Osteoblast (primary cell): Measurements from ENCODE around the gene SLC1A7. TPM values are rescaled to one million over a fixed set of nuclear protein-coding genes. Genes with fewer than 3 reads are reported as not detected.
A peak's percentile ranks its signal among the peaks of the same experiment; 100 is the strongest.

Source experiments
- DNase-seq: peaks from one replicate; pipeline ENCODE4 v3.0.0; 2011; ENCODE audit warnings: low spot score, mixed read lengths; ENCODE audit not compliant: insufficient read length; ENCODE audit errors: missing footprints
- H2AFZ ChIP-seq: 2 replicates; pipeline ENCODE4 v1.6.0; 2011; ENCODE audit warnings: mild to moderate bottlenecking, low read length
- H3K27ac ChIP-seq: 2 replicates; pipeline ENCODE4 v1.5.1; 2011; ENCODE audit warnings: mild to moderate bottlenecking, low read depth, low read length, moderate library complexity
- H3K27me3 ChIP-seq: 2 replicates; pipeline ENCODE4 v1.6.0; 2012; ENCODE audit warnings: mild to moderate bottlenecking, control low read depth, inconsistent platforms, low read length, moderate library complexity; ENCODE audit not compliant: insufficient read depth
- H3K36me3 ChIP-seq: 2 replicates; pipeline ENCODE4 v1.5.1; 2011; ENCODE audit warnings: mild to moderate bottlenecking, low read length, control low read depth, moderate library complexity; ENCODE audit not compliant: insufficient read depth
- H3K4me1 ChIP-seq: 2 replicates; pipeline ENCODE4 v1.5.1; 2011; ENCODE audit warnings: mild to moderate bottlenecking, low read length, control low read depth, moderate library complexity; ENCODE audit not compliant: insufficient read depth
- H3K4me2 ChIP-seq: 2 replicates; pipeline ENCODE4 v1.6.0; 2011; ENCODE audit warnings: mild to moderate bottlenecking, low read length; ENCODE audit not compliant: insufficient read depth
- H3K4me3 ChIP-seq: fragments of 200-600 bp; sonication (generic); 3 replicates; pipeline ENCODE4 v1.5.1; 2012; ENCODE audit warnings: mild to moderate bottlenecking, low read length, inconsistent platforms; ENCODE audit not compliant: insufficient read depth
- H3K79me2 ChIP-seq: 2 replicates; pipeline ENCODE4 v1.6.0; 2012; ENCODE audit warnings: mild to moderate bottlenecking, low read length, control low read depth, inconsistent platforms; ENCODE audit not compliant: insufficient read depth
- H3K9me3 ChIP-seq: 2 replicates; pipeline ENCODE4 v1.5.1; 2011; ENCODE audit warnings: low read depth, low read length, control low read depth
- H4K20me1 ChIP-seq: 2 replicates; pipeline ENCODE4 v1.6.0; 2012; ENCODE audit warnings: mild to moderate bottlenecking, low read length, control low read depth; ENCODE audit not compliant: insufficient read depth
- total RNA-seq: library from RNA; depleted of rRNA; stranded (reverse); fragments of >200 nt; gene quantifications from 2 replicates; pipeline ENCODE4 v1.2.3, GENCODE V29; 2012
- TF ChIP-seq, protein P1 (sequence below): IDR thresholded peaks from 2 replicates; pipeline ENCODE4 v1.5.1; 2011; ENCODE audit warnings: mild to moderate bottlenecking, low read depth, low read length, moderate library complexity; ENCODE audit errors: extremely low read depth

The SLC1A7 gene
- total RNA-seq, 1 donor, result 0.36 TPM

DNA sequence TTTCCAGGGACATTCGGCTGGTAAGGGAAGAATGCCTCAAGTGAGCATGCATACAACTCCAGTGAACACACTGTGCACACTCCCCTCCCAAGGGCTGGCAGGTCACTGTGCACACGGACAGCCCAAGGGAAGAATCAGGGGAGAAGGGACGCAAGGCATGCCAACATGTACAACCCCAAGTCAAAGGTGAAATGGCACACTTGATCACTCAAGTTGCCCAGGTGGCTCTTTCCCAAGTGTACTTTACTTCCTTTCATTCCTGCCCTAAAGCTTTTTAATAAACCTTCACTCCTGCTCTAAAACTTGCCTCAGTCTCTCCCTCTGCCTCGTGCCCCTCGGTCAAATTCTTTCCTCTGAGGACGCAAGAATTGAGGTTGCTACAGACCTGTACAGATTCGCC, 13.5 kb upstream of the SLC1A7 start:
- no peaks in the 10 kb centered on the region for H3K36me3 ChIP-seq
- H2AFZ ChIP-seq, result no peak overlapping the region
- H4K20me1 ChIP-seq, result no peaks in the 10 kb centered on the region
- TF ChIP-seq, protein P1, sequence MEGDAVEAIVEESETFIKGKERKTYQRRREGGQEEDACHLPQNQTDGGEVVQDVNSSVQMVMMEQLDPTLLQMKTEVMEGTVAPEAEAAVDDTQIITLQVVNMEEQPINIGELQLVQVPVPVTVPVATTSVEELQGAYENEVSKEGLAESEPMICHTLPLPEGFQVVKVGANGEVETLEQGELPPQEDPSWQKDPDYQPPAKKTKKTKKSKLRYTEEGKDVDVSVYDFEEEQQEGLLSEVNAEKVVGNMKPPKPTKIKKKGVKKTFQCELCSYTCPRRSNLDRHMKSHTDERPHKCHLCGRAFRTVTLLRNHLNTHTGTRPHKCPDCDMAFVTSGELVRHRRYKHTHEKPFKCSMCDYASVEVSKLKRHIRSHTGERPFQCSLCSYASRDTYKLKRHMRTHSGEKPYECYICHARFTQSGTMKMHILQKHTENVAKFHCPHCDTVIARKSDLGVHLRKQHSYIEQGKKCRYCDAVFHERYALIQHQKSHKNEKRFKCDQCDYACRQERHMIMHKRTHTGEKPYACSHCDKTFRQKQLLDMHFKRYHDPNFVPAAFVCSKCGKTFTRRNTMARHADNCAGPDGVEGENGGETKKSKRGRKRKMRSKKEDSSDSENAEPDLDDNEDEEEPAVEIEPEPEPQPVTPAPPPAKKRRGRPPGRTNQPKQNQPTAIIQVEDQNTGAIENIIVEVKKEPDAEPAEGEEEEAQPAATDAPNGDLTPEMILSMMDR, result no peak
- no peaks in the 10 kb centered on the region for H3K27me3 ChIP-seq
- H3K4me1 ChIP-seq, result peaks cover 8% of the 10 kb centered on the region
- H3K4me2 ChIP-seq, result no peak overlapping the region
- no peaks in the 10 kb centered on the region for H3K79me2 ChIP-seq
- H3K4me3 ChIP-seq, result no peak overlapping the region
- no peak overlapping the region for H3K27ac ChIP-seq
- DNase-seq, result no peak
- H3K9me3 ChIP-seq, result no peaks in the 10 kb centered on the region

DNA sequence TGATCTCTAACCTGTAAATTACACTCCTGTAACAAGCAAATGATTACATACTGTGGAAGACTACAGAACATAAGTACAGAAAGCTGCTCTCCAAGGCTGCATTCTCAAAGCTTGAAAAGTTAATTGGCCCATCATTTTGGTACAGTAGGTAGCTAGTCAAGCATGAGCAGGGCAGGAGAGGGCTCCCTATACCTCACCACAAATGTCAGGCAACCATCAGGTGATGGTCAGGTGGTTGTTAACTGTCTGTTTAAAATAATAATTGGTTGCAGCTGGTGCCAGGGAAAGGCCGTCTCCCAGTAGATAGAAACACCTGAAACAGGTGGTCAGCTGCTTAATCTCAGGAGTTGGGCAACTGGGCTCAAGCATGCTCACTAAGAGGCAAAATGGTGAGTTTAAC, 13.1 kb upstream of the SLC1A7 start:
- no peaks in the 10 kb centered on the region for H3K9me3 ChIP-seq
- no peaks in the 10 kb centered on the region for H3K79me2 ChIP-seq
- H3K36me3 ChIP-seq, result no peaks in the 10 kb centered on the region
- no peaks in the 10 kb centered on the region for H4K20me1 ChIP-seq
- no peak for DNase-seq
- H2AFZ ChIP-seq, result no peak overlapping the region
- peaks cover 8% of the 10 kb centered on the region for H3K4me1 ChIP-seq
- H3K27ac ChIP-seq, result no peak overlapping the region
- no peak overlapping the region for H3K4me2 ChIP-seq
- TF ChIP-seq, protein P1, result no peak
- no peaks in the 10 kb centered on the region for H3K27me3 ChIP-seq
- no peak overlapping the region for H3K4me3 ChIP-seq

DNA sequence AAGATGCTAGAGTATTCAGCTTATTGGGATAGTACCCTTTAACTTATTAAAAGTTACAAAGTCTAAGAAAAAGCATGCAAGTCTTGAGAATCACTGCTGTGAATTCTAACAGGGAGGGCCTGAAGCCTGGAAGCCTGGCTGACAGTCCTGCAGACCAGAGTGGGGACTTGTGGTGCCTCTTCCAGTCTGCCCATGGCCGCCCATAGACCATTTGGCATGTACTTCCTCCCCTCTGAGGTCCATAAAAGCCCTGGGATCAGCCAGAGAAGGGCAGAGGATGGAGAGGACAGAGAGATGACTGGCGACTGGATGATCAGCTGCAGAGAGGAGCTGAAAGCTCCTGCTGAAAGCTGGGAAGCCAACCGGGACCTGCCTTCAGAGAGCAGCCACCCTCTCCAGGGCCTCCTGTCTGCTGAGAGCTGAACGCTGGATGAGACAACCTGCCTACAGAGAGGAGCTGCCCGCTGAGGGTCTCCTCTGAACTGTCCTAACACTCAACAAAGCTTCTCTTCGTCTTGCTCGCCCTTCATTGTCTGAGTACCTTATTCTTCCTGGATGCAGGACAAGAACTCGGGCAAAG, 12.5 kb upstream of the SLC1A7 start:
- TF ChIP-seq, protein P1, result no peak
- DNase-seq, result no peak
- no peaks in the 10 kb centered on the region for H3K27me3 ChIP-seq
- H3K4me2 ChIP-seq, result no peak overlapping the region
- no peaks in the 10 kb centered on the region for H3K9me3 ChIP-seq
- no peaks in the 10 kb centered on the region for H4K20me1 ChIP-seq
- no peak overlapping the region for H3K27ac ChIP-seq
- peaks cover 8% of the 10 kb centered on the region for H3K4me1 ChIP-seq
- no peak overlapping the region for H3K4me3 ChIP-seq
- H3K36me3 ChIP-seq, result no peaks in the 10 kb centered on the region
- H3K79me2 ChIP-seq, result no peaks in the 10 kb centered on the region
- peak overlapping the region; percentile 42 for H2AFZ ChIP-seq

DNA sequence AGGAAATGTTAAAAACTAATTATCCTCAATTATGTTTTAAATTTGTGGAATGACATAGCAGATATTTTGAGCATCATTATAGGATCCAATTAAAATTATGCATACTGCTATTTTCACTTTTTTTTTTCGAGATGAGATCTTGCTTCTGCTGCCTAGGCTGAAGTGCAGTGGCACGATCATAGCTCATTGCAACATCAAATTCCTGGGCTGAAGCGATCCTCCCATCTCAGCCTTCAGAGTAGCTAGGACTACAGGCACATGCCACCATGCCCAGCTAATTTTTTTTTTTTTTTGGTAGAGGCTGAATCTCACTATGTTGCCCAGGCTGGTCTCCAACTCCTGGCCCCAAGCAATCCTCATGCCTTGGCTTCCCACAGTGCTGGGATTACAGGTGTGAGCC, 11.3 kb upstream of the SLC1A7 start:
- no peaks in the 10 kb centered on the region for H3K27me3 ChIP-seq
- peaks cover 8% of the 10 kb centered on the region for H3K4me1 ChIP-seq
- H3K4me2 ChIP-seq, result no peak overlapping the region
- TF ChIP-seq, protein P1, result no peak
- H3K9me3 ChIP-seq, result no peaks in the 10 kb centered on the region
- no peak overlapping the region for H2AFZ ChIP-seq
- H4K20me1 ChIP-seq, result no peaks in the 10 kb centered on the region
- H3K4me3 ChIP-seq, result no peak overlapping the region
- H3K27ac ChIP-seq, result no peak overlapping the region
- no peak for DNase-seq
- H3K36me3 ChIP-seq, result no peaks in the 10 kb centered on the region
- no peaks in the 10 kb centered on the region for H3K79me2 ChIP-seq
